Measurements from ENCODE around the gene EGLN1. TPM values are rescaled to one million over a fixed set of nuclear protein-coding genes. Genes with fewer than 3 reads are reported as not detected.
"Not testable (repeated sequence)": the region's sequence is repeated elsewhere in the genome, so short reads cannot be mapped to it uniquely, and the experiment has no call there.

The EGLN1 gene
- total RNA-seq, 4 donors from 2014 or later, result 42.5 to 67.5 (median 56.7) TPM

DNA sequence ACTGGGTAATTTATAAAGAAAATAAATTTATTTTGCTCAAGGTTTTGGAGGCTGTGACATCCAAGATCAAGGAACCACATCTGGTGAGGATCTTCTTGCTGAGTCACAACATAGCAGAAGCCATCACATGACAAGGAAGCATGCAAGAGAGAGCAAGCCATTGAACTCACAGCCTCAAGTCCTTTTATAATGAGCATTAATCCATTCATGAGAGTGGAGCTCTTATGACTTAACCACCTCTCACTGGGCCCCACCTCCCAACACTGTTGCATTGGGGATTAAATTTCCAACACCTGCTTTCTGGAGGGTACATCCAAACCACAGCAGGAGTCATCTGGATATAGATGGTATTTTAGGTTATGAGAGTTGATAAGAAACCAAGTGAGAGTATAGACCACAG, 20.6 kb upstream of the EGLN1 start:
- Histone ChIP-seq H3K36me3 (no peaks in the 10 kb centered on the region), H3K27me3 (peaks cover 10% of the 10 kb centered on the region), H3K9me3 (peaks cover 0 to 19% (median 0%) of the 10 kb centered on the region in 3 donors), H3K27ac (no peak overlapping the region), H3K4me3 (no peak overlapping the region), H3K4me1 (no peaks in the 10 kb centered on the region)
- TF ChIP-seq EP300 (IDR thresholded peaks at IDR 0.05) (no peak), POLR2AphosphoS5 (IDR thresholded peaks at IDR 0.05) (no peak), POLR2A (IDR thresholded peaks at IDR 0.05) (no peak)
- TF ChIP-seq, protein P1, sequence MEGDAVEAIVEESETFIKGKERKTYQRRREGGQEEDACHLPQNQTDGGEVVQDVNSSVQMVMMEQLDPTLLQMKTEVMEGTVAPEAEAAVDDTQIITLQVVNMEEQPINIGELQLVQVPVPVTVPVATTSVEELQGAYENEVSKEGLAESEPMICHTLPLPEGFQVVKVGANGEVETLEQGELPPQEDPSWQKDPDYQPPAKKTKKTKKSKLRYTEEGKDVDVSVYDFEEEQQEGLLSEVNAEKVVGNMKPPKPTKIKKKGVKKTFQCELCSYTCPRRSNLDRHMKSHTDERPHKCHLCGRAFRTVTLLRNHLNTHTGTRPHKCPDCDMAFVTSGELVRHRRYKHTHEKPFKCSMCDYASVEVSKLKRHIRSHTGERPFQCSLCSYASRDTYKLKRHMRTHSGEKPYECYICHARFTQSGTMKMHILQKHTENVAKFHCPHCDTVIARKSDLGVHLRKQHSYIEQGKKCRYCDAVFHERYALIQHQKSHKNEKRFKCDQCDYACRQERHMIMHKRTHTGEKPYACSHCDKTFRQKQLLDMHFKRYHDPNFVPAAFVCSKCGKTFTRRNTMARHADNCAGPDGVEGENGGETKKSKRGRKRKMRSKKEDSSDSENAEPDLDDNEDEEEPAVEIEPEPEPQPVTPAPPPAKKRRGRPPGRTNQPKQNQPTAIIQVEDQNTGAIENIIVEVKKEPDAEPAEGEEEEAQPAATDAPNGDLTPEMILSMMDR (IDR thresholded peaks at IDR 0.05), result no peak
- ATAC-seq, result no peak

DNA sequence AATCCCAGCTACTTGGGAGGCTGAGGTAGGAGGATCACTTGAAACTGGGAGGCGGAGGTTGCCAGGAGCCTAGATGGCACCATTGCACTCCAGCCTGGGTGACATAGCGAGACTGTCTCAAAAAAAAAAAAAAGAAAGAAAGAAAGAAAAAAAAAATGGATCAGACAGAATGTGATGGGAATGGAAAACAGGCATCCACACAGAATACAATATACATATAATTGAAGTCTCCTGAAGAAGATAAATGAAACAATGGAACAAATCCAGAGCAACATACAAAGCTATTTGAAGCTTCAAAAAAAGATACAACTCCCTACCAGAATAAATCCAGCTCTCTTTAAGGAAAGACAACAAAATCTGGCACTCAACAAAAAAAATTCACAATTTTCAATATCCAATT, 10.9 kb upstream of the EGLN1 start:
- WGBS, 2 donors (ENCODE audit: low coverage in 1 of 2), result 100% methylated on average over 1 to 2 of the region's 2 CpGs
- no peak for TF ChIP-seq EP300 (IDR thresholded peaks at IDR 0.05)
- no peak for TF ChIP-seq POLR2A (IDR thresholded peaks at IDR 0.05)
- TF ChIP-seq POLR2AphosphoS5 (IDR thresholded peaks at IDR 0.05), result no peak
- TF ChIP-seq, protein P1 (IDR thresholded peaks at IDR 0.05), result no peak
- no peaks in the 10 kb centered on the region for H3K27me3 ChIP-seq
- no peak for ATAC-seq
- H3K4me3 ChIP-seq, result no peak overlapping the region
- H3K9me3 ChIP-seq, result no peaks in the 10 kb centered on the region
- no peaks in the 10 kb centered on the region for H3K4me1 ChIP-seq
- no peak overlapping the region for H3K27ac ChIP-seq
- H3K36me3 ChIP-seq, result no peaks in the 10 kb centered on the region

DNA sequence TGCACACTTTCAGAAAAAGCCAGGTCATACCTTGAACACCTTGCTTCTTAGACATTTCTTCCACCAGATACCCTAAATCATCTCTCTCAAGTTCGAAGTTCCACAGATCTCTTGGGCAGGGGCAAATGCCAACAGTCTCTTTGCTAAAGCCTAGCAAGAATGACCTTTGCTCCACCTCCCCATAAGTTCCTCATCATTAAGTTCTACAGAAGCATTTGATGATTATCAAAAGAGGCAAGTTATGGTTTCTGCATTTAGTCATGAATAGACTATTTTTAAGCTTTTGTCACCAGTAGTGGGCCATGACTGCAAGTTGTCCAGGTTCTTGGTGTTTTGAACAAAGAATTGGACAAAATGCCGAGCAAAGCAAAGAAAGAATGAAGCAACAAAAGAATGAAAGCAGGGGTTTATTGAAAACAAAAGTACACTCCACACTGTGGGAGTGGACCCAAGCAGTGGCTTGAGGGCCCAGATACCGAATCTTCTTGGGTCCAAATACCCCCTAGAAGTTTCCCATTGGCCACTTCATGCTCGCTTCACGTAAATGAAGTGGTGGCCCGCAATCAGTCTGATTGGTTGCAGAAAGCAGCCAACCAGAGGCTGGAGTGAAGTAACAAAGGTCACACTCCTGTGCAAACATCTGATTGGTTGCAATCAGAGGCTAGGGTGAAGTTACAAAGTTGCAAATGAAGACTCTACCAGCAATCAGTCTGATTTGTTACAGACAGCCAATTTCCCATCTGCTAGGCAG, 9.8 kb upstream of the EGLN1 start:
- Histone ChIP-seq H3K4me1 (no peaks in the 10 kb centered on the region), H3K9me3 (no peaks in the 10 kb centered on the region), H3K27ac (no peak overlapping the region), H3K36me3 (no peaks in the 10 kb centered on the region), H3K27me3 (no peaks in the 10 kb centered on the region), H3K4me3 (no peak overlapping the region)
- TF ChIP-seq EP300 (IDR thresholded peaks at IDR 0.05) (no peak), POLR2A (IDR thresholded peaks at IDR 0.05) (no peak), POLR2AphosphoS5 (IDR thresholded peaks at IDR 0.05) (no peak)
- TF ChIP-seq, protein P1 (IDR thresholded peaks at IDR 0.05), result no peak
- 90 to 92% methylated on average over 6 of the region's 6 CpGs for WGBS, 2 donors (ENCODE audit: low coverage in 1 of 2)
- no peak for ATAC-seq

DNA sequence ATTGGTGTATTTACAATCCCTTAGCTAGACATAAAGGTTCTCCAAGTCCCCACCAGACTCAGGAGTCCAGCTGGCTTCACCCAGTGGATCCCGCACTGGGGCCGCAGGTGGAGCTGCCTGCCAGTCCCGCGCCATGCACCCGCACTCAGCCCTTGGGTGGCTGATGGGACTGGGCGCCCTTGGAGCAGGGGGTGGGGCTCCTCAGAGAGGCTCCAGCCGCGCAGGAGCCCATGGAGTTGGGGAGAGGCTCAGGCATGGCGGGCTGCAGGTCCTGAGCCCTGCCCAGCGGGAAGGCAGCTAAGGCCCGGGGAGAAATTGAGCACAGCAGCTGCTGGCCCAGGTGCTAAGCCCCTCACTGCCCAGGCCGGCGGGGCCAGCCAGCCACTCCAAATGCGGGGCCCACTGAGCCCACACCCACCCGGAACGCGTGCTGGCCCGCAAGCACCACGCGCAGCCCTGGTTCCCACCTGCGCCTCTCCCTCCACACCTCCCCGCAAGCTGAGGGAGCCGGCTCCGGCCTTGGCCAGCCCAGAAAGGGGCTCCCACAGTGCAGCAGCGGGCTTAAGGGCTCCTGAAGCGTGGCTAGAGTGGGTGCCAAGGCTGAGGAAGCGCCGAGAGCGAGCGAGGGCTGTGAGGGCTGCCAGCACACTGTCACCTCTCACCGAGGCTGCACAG, 8.7 kb upstream of the EGLN1 start:
- H3K27me3 ChIP-seq, H3K9me3 ChIP-seq, H3K4me1 ChIP-seq, ATAC-seq, H3K27ac ChIP-seq, H3K4me3 ChIP-seq, H3K36me3 ChIP-seq: not testable (repeated sequence)
- 95% methylated on average over 7 of the region's 31 CpGs; no CpG with 5 or more reads in 1 of the 2 donors for WGBS, 2 donors (ENCODE audit: low coverage in 1 of 2)

DNA sequence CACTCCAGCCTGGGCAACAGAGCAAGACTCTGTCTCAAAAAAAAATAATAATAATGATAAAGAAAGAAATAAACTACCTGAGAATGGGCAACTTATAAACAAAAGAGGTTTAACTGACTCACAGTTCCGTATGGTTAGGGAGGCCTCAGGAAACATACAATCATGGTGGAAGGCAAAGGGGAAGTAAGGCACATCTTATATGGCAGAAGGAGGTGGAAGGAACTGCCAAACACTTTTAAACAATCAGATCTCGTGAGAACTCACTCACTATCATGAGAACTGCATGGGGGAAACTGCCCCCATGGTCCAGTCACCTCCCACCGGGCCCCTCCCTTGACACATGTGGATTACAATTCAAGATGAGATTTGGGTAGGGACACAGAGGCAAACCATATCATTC, 6.3 kb upstream of the EGLN1 start:
- WGBS, 2 donors (ENCODE audit: low coverage in 1 of 2), result 62 to 79% methylated on average over 2 to 3 of the region's 3 CpGs

More for the DNA sequence above, 6.3 kb upstream of the EGLN1 start:
- ATAC-seq, result no peak
- H3K4me3 ChIP-seq, result no peak overlapping the region
- TF ChIP-seq EP300 (IDR thresholded peaks at IDR 0.05) (no peak), POLR2A (IDR thresholded peaks at IDR 0.05) (no peak), POLR2AphosphoS5 (IDR thresholded peaks at IDR 0.05) (no peak)
- TF ChIP-seq, protein P1 (IDR thresholded peaks at IDR 0.05), result no peak
- H3K27ac ChIP-seq, result no peak overlapping the region
- no peaks in the 10 kb centered on the region for H3K27me3 ChIP-seq
- H3K36me3 ChIP-seq, result no peaks in the 10 kb centered on the region
- H3K4me1 ChIP-seq, result peaks cover 0 to 9% (median 4%) of the 10 kb centered on the region in 3 donors
- no peaks in the 10 kb centered on the region for H3K9me3 ChIP-seq

Data from gastroesophageal sphincter (tissue), 4 donors.